Adrenal gland (tissue), 12 donors: ENCODE measurements around the gene C14orf132. TPM values are rescaled to one million over a fixed set of nuclear protein-coding genes. Genes with fewer than 3 reads are reported as not detected.

Source experiments
- DNase-seq, 7 donors: peaks; one replicate each; pipeline ENCODE4 v3.0.0-alpha.2; 2019 to 2020
- H3K27ac ChIP-seq, 5 donors: fragments of 200-600 bp; sonication (generic) in 4 of 5; 1 replicate in 3 of 5; 2 replicates in 2 of 5; pipeline versions ENCODE4 v1.5.1 to v1.8.0; 2016 to 2020; ENCODE audit warnings: mild to moderate bottlenecking in 1 of 5
- H3K27me3 ChIP-seq: fragments of 200-600 bp; 2 replicates; pipeline ENCODE4 v1.8.0; 2021
- H3K36me3 ChIP-seq, 2 donors: fragments of 200-600 bp; replicated peaks in 1 of 2; 1 replicate in 1 of 2; 2 replicates in 1 of 2; pipeline versions ENCODE4 v1.5.1 to v1.8.0; 2018 to 2022
- H3K4me1 ChIP-seq, 2 donors: fragments of 200-600 bp; replicated peaks in 1 of 2; 1 replicate in 1 of 2; 2 replicates in 1 of 2; pipeline versions ENCODE4 v1.5.1 to v1.8.0; 2018 to 2021
- H3K4me3 ChIP-seq, 4 donors: fragments of 200-600 bp; sonication (generic) in 3 of 4; one replicate each; pipeline ENCODE4 v1.5.1; 2016 to 2018
- H3K9me3 ChIP-seq, 3 donors: fragments of 200-600 bp; sonication (generic) in 1 of 3; replicated peaks in 1 of 3; 1 replicate in 2 of 3; 2 replicates in 1 of 3; pipeline versions ENCODE4 v1.5.1 to v1.8.0; 2016 to 2021
- CTCF ChIP-seq, 6 experiments: fragments of 450-650 bp in 4 of 6; fragments of 200-600 bp in 2 of 6; sonication (generic) in 1 of 6; IDR thresholded peaks; 1 replicate in 5 of 6; 2 replicates in 1 of 6; pipeline versions ENCODE4 v1.5.1 to v1.8.0; 2016 to 2021; ENCODE audit warnings: antibody characterized with exemption in 6 of 6, mild to moderate bottlenecking in 2 of 6, moderate library complexity in 1 of 6
- POLR2A ChIP-seq, 2 donors: fragments of 450-650 bp; IDR thresholded peaks; one replicate each; pipeline ENCODE4 v1.6.1; 2017; ENCODE audit warnings: antibody characterized with exemption in 2 of 2, mild to moderate bottlenecking in 2 of 2, moderate library complexity in 1 of 2
- WGBS, 4 donors: extraction: QIAGEN DNeasy Blood & Tissue Kit in 2 of 4; methylation state at CpG; one replicate each; pipeline versions ENCODE4 v1.1.5 to v1.1.7; 2013 to 2017; 5-methylcytosine and 5-hydroxymethylcytosine counted together
- intact Hi-C, 2 donors: fragments of 100-400 bp; cut with DNase I; formaldehyde crosslinking; loops; one replicate each; pipeline versions ENCODE4 v1.14.1 to v1.15.0; 2022 to 2023
- polyA plus RNA-seq, 3 donors: library from polyadenylated mRNA; stranded (reverse); fragments of 200-250 nt in 2 of 3; fragments of 350-450 nt in 1 of 3; fragmentation: Illumina TruSeq in 1 of 3; extraction: RNeasy Lipid Tissue Mini Kit (QIAGEN cat#74804) in 1 of 3; gene quantifications; one replicate each; pipeline ENCODE4 v1.2.3, GENCODE V29; 2013 to 2014
- total RNA-seq, 9 donors: library from RNA; depleted of rRNA in 4 of 9; stranded (reverse); fragments of >200 nt in 4 of 9; fragments of 120-200 nt in 1 of 9; fragmentation: NEBNext Ultra II Directional in 1 of 9; extraction: Animal tissue kit (Norgen Biotek cat#: 25700) in 1 of 9; gene quantifications; one replicate each; pipeline versions ENCODE4 v1.1.0 to v1.2.4, GENCODE V29; 2013 to 2023
- donor health status: healthy with polysubstance abuse.
- donor health status: Bipolar disorder and iron deficiency.
- donor health status: DM: yes; HTN: yes; CAD: no.
- donor health status: DM: no; HTN: no; CAD: no.
- donor health status: DM: no; HTN: no; CAD: no.
- donor health status: DM: yes; HTN: yes; CAD: no.

C14orf132 gene
- total and polyA plus RNA-seq, 12 donors = 4.5 to 34.8 (median 11.8) TPM

GRCh38 chr14:96082420-96083300 lies 43.5 kb downstream of the C14orf132 start:
- no peak overlapping the region for H3K27ac ChIP-seq

GRCh38 chr14:96083667-96084320 lies 44.6 kb downstream of the C14orf132 start:
- Histone ChIP-seq H3K27ac (no peak overlapping the region), H3K36me3 (peaks cover 0 to 11% of the 10 kb centered on the region in 2 donors), H3K9me3 (no peaks in the 10 kb centered on the region), H3K4me1 (no peaks in the 10 kb centered on the region), H3K4me3 (no peak overlapping the region), H3K27me3 (no peaks in the 10 kb centered on the region)
- 67 to 88% (median 81%) methylated on average over 10 of the region's 10 CpGs for WGBS, 4 donors
- TF ChIP-seq POLR2A (IDR thresholded peaks at IDR 0.05) (no peak), CTCF (IDR thresholded peaks at IDR 0.05) (no peak)
- intact Hi-C loops = no loop called here
- DNase-seq = no peak

More at GRCh38 chr14:96082420-96083300, 43.5 kb downstream of the C14orf132 start:
- peaks cover 0 to 10% of the 10 kb centered on the region in 2 donors for H3K36me3 ChIP-seq
- no peaks in the 10 kb centered on the region for H3K27me3 ChIP-seq
- H3K4me1 ChIP-seq = no peaks in the 10 kb centered on the region
- DNase-seq = no peak
- TF ChIP-seq CTCF (IDR thresholded peaks at IDR 0.05) = no peak
- TF ChIP-seq POLR2A (IDR thresholded peaks at IDR 0.05) = no peak
- intact Hi-C loops = no loop called here
- H3K9me3 ChIP-seq = no peaks in the 10 kb centered on the region
- H3K4me3 ChIP-seq = no peak overlapping the region
- 80 to 89% (median 85%) methylated on average over 11 of the region's 11 CpGs for WGBS, 4 donors

- no peak for DNase-seq
- H3K36me3 ChIP-seq = peaks cover 0 to 11% of the 10 kb centered on the region in 2 donors
- no peak overlapping the region for H3K27ac ChIP-seq
- H3K27me3 ChIP-seq = no peaks in the 10 kb centered on the region
- intact Hi-C loops = no loop called here
- no peaks in the 10 kb centered on the region for H3K4me1 ChIP-seq
- H3K9me3 ChIP-seq = no peaks in the 10 kb centered on the region
- WGBS, 4 donors = 49 to 76% (median 58%) methylated on average over 2 to 4 of the region's 4 CpGs
- TF ChIP-seq POLR2A (IDR thresholded peaks at IDR 0.05) = no peak
- TF ChIP-seq CTCF (IDR thresholded peaks at IDR 0.05) = no peak
- no peak overlapping the region for H3K4me3 ChIP-seq
Observed at GRCh38 chr14:96084796-96085195, 45.6 kb downstream of the C14orf132 start.

GRCh38 chr14:96085369-96085768 lies 46.2 kb downstream of the C14orf132 start:
- H3K27ac ChIP-seq = no peak overlapping the region
- no peaks in the 10 kb centered on the region for H3K27me3 ChIP-seq
- DNase-seq = no peak
- intact Hi-C loops = no loop called here
- no peaks in the 10 kb centered on the region for H3K9me3 ChIP-seq
- H3K36me3 ChIP-seq = peaks cover 0 to 11% of the 10 kb centered on the region in 2 donors
- TF ChIP-seq CTCF (IDR thresholded peaks at IDR 0.05) (no peak), POLR2A (IDR thresholded peaks at IDR 0.05) (no peak)
- H3K4me1 ChIP-seq = peaks cover 0 to 4% of the 10 kb centered on the region in 2 donors
- 75 to 93% (median 85%) methylated on average over 8 of the region's 8 CpGs for WGBS, 4 donors
- H3K4me3 ChIP-seq = no peak overlapping the region
